Activated CD4-positive, alpha-beta T cell treated with anti-CD3 and anti-CD28 coated beads, Interleukin-2, amount 50 U/mL, for 48 hours (primary cell): ENCODE measurements around the gene EFCAB6.

Experiments
- DNase-seq, 2 experiments: peaks; one replicate each; pipeline ENCODE4 v3.0.0-alpha.2; 2020

Gene EFCAB6

GRCh38 chr22:43520632-43521039 lies 291.5 kb downstream of the EFCAB6 start:
- DNase-seq: no peak

GRCh38 chr22:43516996-43517635 lies 295.0 kb downstream of the EFCAB6 start:
- DNase-seq: no peak

GRCh38 chr22:43516386-43516785 lies 295.7 kb downstream of the EFCAB6 start:
- no peak for DNase-seq

GRCh38 chr22:43515902-43516301 lies 296.2 kb downstream of the EFCAB6 start:
- peak in 1 of 2 experiments; percentile 5 for DNase-seq

GRCh38 chr22:43515411-43515810 lies 296.7 kb downstream of the EFCAB6 start:
- DNase-seq: no peak

- DNase-seq: no peak
These were observed 297.5 kb downstream of the EFCAB6 start for GRCh38 chr22:43514476-43515157.

GRCh38 chr22:43512279-43512678 lies 299.8 kb downstream of the EFCAB6 start:
- DNase-seq: no peak

GRCh38 chr22:43511276-43511910 lies 300.7 kb downstream of the EFCAB6 start:
- DNase-seq: no peak

- no peak for DNase-seq
These were observed 301.6 kb downstream of the EFCAB6 start for GRCh38 chr22:43510281-43511070.

- DNase-seq: no peak
These were observed 302.8 kb downstream of the EFCAB6 start for GRCh38 chr22:43509337-43509736.

- DNase-seq: no peak
These were observed 303.6 kb downstream of the EFCAB6 start for GRCh38 chr22:43508489-43508888.

- DNase-seq: no peak
These were observed 304.9 kb downstream of the EFCAB6 start for GRCh38 chr22:43507235-43507634.

- DNase-seq: no peak
These were observed 305.6 kb downstream of the EFCAB6 start for GRCh38 chr22:43506487-43506886.

GRCh38 chr22:43505896-43506295 lies 306.2 kb downstream of the EFCAB6 start:
- DNase-seq: no peak

GRCh38 chr22:43505423-43505822 lies 306.7 kb downstream of the EFCAB6 start:
- DNase-seq: no peak

GRCh38 chr22:43504666-43505261 lies 307.3 kb downstream of the EFCAB6 start:
- DNase-seq: no peak

GRCh38 chr22:43504068-43504467 lies 308.0 kb downstream of the EFCAB6 start:
- no peak for DNase-seq

- no peak for DNase-seq
These were observed 309.7 kb downstream of the EFCAB6 start for GRCh38 chr22:43502306-43502874.

GRCh38 chr22:43501878-43502277 lies 310.2 kb downstream of the EFCAB6 start:
- no peak for DNase-seq

- DNase-seq: no peak
These were observed 311.0 kb downstream of the EFCAB6 start for GRCh38 chr22:43500792-43501785.

- DNase-seq: no peak
These were observed 313.2 kb downstream of the EFCAB6 start for GRCh38 chr22:43498856-43499253.
